Measurements from ENCODE around the gene PRSS16. TPM values are rescaled to one million over a fixed set of nuclear protein-coding genes. Genes with fewer than 3 reads are reported as not detected.
"Not testable (repeated sequence)": the region's sequence is repeated elsewhere in the genome, so short reads cannot be mapped to it uniquely, and the experiment has no call there.

PRSS16 gene
- total and polyA plus RNA-seq, 7 experiments from 2014 or later = 0.40 to 2.0 (median 0.72) TPM; not detected in 1

DNA sequence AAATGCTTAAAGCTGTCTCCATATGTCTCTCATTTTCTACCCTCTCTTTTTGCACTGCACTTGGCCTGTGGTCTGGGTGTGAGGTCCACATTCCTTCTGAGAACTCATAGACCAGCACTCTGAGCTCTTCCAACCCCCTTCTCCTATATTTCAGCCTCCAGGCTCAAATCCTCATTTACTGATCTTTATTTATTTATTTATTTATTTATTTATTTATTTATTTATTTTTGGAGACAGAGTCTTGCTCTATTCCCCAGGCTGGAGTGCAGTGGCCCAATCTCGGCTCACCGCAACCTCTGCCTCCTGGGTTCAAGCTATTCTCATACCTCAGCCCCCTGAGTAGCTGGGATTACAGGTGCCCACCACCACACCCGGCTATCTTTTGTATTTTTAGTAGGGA, 19.5 kb downstream of the PRSS16 start:
- H3K27me3 Mint-ChIP-seq = peaks cover 43 to 87% (median 70%) of the 10 kb centered on the region in 5 donors
- CTCF ChIA-PET = not testable (repeated sequence)

DNA sequence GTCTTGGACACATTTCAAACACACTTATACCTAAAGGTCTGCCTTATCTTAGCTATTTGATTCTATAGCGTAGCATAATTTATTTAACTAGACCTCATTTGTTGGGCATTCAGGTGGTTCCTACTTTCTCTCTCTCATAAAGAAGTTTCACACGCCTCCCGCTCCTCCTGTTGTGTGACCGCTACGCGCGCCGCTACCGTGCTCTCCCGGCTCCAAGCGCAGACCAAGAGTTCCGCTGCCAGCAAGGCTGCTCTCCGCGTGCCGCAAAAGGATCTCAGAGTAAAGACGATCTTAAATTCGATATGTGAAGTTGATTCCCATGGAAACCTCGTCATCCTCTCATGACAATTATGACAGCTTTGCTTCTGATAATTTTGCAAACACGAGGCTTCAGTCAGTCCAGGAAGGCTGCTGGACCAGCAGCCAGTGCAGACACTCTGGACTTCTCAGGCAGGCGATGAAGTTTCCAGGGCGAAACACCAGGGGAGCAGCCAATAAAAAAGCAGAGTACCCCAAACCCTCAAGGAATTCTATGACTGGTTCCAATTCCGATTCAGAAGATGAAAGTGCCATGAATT, 20.4 kb downstream of the PRSS16 start:
- intact Hi-C loops (cut with micrococcal nuclease) = no loop called here
- ChIA-PET CTCF (no interaction called here), POLR2A (no interaction called here)
- Mint-ChIP-seq H3K4me1 (peaks cover 0 to 3% (median 0%) of the 10 kb centered on the region in 7 donors), H3K36me3 (peaks cover 0 to 4% (median 0%) of the 10 kb centered on the region in 5 donors), H3K27ac (no peak overlapping the region), H3K27me3 (peaks cover 44 to 85% (median 70%) of the 10 kb centered on the region in 5 donors), H3K4me3 (no peak overlapping the region), H3K9me3 (peaks cover 0 to 19% (median 1%) of the 10 kb centered on the region in 11 donors)
- ATAC-seq (no peak), DNase-seq (no peak)
- H3K27ac ChIP-seq (ENCODE audit: low read depth, low read length) = no peak overlapping the region
- H3K27me3 ChIP-seq (ENCODE audit: control insufficient read depth in 2 of 2, insufficient read depth in 2 of 2, low read length in 2 of 2) = peaks cover 0 to 33% of the 10 kb centered on the region in 2 donors
- H3K9me3 ChIP-seq (ENCODE audit: control insufficient read depth in 2 of 3, low read length in 3 of 3) = no peaks in the 10 kb centered on the region
- no peak overlapping the region for H3K4me3 ChIP-seq (ENCODE audit: low read length)
- H3K4me1 ChIP-seq (ENCODE audit: control insufficient read depth in 2 of 2, insufficient read depth in 2 of 2, low read length in 2 of 2) = no peaks in the 10 kb centered on the region
- H3K36me3 ChIP-seq (ENCODE audit: control insufficient read depth in 2 of 3, insufficient read depth in 3 of 3, low read length in 3 of 3) = no peaks in the 10 kb centered on the region

More for the DNA sequence above, 19.5 kb downstream of the PRSS16 start:
- POLR2A ChIA-PET; H3K4me3 Mint-ChIP-seq; H3K4me3 ChIP-seq (ENCODE audit: low read length); H3K36me3 Mint-ChIP-seq; DNase-seq; H3K4me1 Mint-ChIP-seq; intact Hi-C loops (cut with micrococcal nuclease); ATAC-seq; H3K27ac Mint-ChIP-seq; H3K9me3 ChIP-seq (ENCODE audit: control insufficient read depth in 2 of 3, low read length in 3 of 3); H3K4me1 ChIP-seq (ENCODE audit: control insufficient read depth in 2 of 2, insufficient read depth in 2 of 2, low read length in 2 of 2); H3K27ac ChIP-seq (ENCODE audit: low read depth, low read length); H3K36me3 ChIP-seq (ENCODE audit: control insufficient read depth in 2 of 3, insufficient read depth in 3 of 3, low read length in 3 of 3): not testable (repeated sequence)
- peaks cover 0 to 18% (median 1%) of the 10 kb centered on the region in 11 donors for H3K9me3 Mint-ChIP-seq
- H3K27me3 ChIP-seq (ENCODE audit: control insufficient read depth in 2 of 2, insufficient read depth in 2 of 2, low read length in 2 of 2) = peaks cover 0 to 33% of the 10 kb centered on the region in 2 donors

DNA sequence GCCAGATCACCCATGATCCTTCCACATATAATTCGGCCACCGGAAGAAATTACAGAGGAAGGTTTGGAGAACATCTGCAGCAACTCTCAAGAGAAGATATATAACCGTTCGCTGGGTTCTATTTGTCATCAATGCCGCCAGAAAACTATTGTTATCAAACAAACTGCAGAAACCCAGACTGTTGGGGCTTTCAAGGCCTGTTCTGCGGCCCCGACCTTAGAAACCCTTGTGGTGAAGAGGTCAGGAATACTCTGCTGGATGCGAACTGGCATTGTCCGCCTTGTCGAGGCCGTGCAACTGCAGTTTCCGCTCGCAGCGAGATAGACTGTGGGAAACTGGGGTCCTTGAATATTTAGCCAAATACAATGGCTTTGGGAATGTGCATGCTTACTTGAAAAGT, 21.3 kb downstream of the PRSS16 start:
- CTCF ChIA-PET = no interaction called here
- Mint-ChIP-seq H3K27ac (no peak overlapping the region), H3K4me1 (peaks cover 0 to 3% (median 0%) of the 10 kb centered on the region in 7 donors), H3K4me3 (no peak overlapping the region), H3K9me3 (peaks cover 0 to 28% (median 1%) of the 10 kb centered on the region in 11 donors), H3K36me3 (peaks cover 0 to 4% (median 0%) of the 10 kb centered on the region in 5 donors), H3K27me3 (peaks cover 46 to 85% (median 70%) of the 10 kb centered on the region in 5 donors)
- no peak overlapping the region for H3K27ac ChIP-seq (ENCODE audit: low read depth, low read length)
- no peak overlapping the region for H3K4me3 ChIP-seq (ENCODE audit: low read length)
- H3K4me1 ChIP-seq (ENCODE audit: control insufficient read depth in 2 of 2, insufficient read depth in 2 of 2, low read length in 2 of 2) = no peaks in the 10 kb centered on the region
- DNase-seq = no peak
- POLR2A ChIA-PET = no interaction called here
- no peak for ATAC-seq
- H3K9me3 ChIP-seq (ENCODE audit: control insufficient read depth in 2 of 3, low read length in 3 of 3) = no peaks in the 10 kb centered on the region
- intact Hi-C loops (cut with micrococcal nuclease) = no loop called here
- no peaks in the 10 kb centered on the region for H3K36me3 ChIP-seq (ENCODE audit: control insufficient read depth in 2 of 3, insufficient read depth in 3 of 3, low read length in 3 of 3)
- peaks cover 0 to 33% of the 10 kb centered on the region in 2 donors for H3K27me3 ChIP-seq (ENCODE audit: control insufficient read depth in 2 of 2, insufficient read depth in 2 of 2, low read length in 2 of 2)

DNA sequence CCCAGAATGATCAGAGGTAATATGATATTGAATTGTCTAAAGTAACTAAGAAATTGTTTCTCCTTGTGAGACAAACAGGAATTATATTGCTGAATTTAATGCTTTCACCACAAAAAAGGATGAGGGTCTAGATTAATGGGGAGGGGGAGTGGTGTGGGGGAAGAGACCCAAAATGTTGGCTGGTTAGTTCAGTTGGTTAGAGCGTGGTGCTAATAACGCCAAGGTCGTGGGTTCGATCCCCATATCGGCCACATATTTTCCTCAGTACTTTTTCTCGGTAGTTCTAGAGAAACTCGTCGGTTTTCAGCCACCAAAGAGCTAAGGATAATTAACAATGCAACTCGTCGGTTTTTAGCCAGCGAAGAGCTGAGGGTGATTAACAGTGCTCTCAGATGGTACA, 26.3 kb downstream of the PRSS16 start:
- POLR2A ChIA-PET = no interaction called here
- ATAC-seq (no peak), DNase-seq (no peak)
- Mint-ChIP-seq H3K27me3 (peaks cover 54 to 81% (median 73%) of the 10 kb centered on the region in 5 donors), H3K27ac (no peak overlapping the region), H3K4me1 (no peaks in the 10 kb centered on the region), H3K9me3 (peaks cover 0 to 60% (median 18%) of the 10 kb centered on the region in 11 donors), H3K36me3 (peaks cover 0 to 11% (median 5%) of the 10 kb centered on the region in 5 donors), H3K4me3 (no peak overlapping the region)
- no peaks in the 10 kb centered on the region for H3K9me3 ChIP-seq (ENCODE audit: control insufficient read depth in 2 of 3, low read length in 3 of 3)
- CTCF ChIA-PET = interaction anchor here (1.2 kb wide), 1 partner anchor 30 kb away, joined by 12 read pairs; no protein-coding TSS in a partner anchor
- intact Hi-C loops (cut with micrococcal nuclease) = no loop called here
- no peaks in the 10 kb centered on the region for H3K36me3 ChIP-seq (ENCODE audit: control insufficient read depth in 2 of 3, insufficient read depth in 3 of 3, low read length in 3 of 3)
- no peak overlapping the region for H3K4me3 ChIP-seq (ENCODE audit: low read length)
- H3K27ac ChIP-seq (ENCODE audit: low read depth, low read length) = no peak overlapping the region
- H3K4me1 ChIP-seq (ENCODE audit: control insufficient read depth in 2 of 2, insufficient read depth in 2 of 2, low read length in 2 of 2) = no peaks in the 10 kb centered on the region
- H3K27me3 ChIP-seq (ENCODE audit: control insufficient read depth in 2 of 2, insufficient read depth in 2 of 2, low read length in 2 of 2) = peaks cover 6 to 37% of the 10 kb centered on the region in 2 donors

DNA sequence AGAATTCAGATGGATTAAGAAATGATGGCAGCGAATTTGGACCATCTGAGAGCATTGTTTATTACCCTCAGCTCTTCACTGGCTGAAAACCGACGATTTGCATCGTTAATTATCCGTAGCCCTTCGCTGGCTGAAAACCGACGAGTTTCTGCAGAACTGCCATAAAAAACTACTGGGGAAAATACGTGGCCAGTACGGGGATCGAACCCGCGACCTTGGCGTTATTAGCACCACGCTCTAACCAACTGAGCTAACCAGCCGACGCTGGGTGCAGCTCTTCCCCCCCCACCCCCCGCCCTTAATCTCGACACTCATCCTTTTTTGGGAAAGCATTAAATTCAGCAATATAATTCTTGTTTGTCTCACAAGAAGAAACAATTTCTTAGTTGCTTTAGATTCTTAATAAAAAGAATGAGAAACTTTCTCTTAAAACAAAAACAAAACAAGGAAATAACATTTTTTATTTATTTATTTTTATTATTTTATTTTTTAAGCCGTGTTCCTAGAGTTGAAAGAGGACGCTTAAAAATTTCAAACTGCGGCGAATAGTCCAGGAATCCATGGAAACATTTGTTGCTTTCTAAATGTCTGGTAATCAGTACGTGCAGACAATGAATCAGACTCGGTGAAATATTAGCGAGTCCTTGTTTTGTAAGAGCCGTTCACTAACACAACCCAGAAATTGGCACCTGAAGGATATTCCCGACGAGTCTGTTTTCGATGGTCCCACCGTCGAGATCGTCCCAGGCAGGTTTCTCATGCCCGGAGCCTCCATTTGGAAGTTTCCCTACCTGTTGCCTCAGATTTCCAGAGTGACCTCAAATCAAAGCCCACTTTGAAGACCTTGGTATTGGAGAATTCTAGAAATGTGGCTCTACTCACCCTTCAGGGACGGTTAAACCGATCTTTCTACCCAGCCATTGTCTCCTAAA, 27.8 kb downstream of the PRSS16 start:
- Histone ChIP-seq H3K9me3 (ENCODE audit: control insufficient read depth in 2 of 3, low read length in 3 of 3) (peaks cover 0 to 11% (median 0%) of the 10 kb centered on the region in 3 experiments), H3K36me3 (ENCODE audit: control insufficient read depth in 2 of 3, insufficient read depth in 3 of 3, low read length in 3 of 3) (no peaks in the 10 kb centered on the region), H3K27ac (ENCODE audit: low read depth, low read length) (no peak overlapping the region), H3K4me1 (ENCODE audit: control insufficient read depth in 2 of 2, insufficient read depth in 2 of 2, low read length in 2 of 2) (no peaks in the 10 kb centered on the region), H3K4me3 (ENCODE audit: low read length) (no peak overlapping the region), H3K27me3 (ENCODE audit: control insufficient read depth in 2 of 2, insufficient read depth in 2 of 2, low read length in 2 of 2) (peaks cover 17 to 34% of the 10 kb centered on the region in 2 donors)
- intact Hi-C loops (cut with micrococcal nuclease) = no loop called here
- H3K9me3 Mint-ChIP-seq = peaks cover 0 to 69% (median 20%) of the 10 kb centered on the region in 11 donors
- ChIA-PET CTCF (interaction anchor here (1.2 kb wide), 1 partner anchor 29 kb away, joined by 12 read pairs; no protein-coding TSS in a partner anchor), POLR2A (no interaction called here)
- H3K4me3 Mint-ChIP-seq = no peak overlapping the region
- no peak for DNase-seq
- peaks cover 53 to 82% (median 74%) of the 10 kb centered on the region in 5 donors for H3K27me3 Mint-ChIP-seq
- H3K27ac Mint-ChIP-seq = no peak overlapping the region
- ATAC-seq = no peak
- H3K36me3 Mint-ChIP-seq = peaks cover 0 to 18% (median 5%) of the 10 kb centered on the region in 5 donors
- H3K4me1 Mint-ChIP-seq = peaks cover 0 to 7% (median 4%) of the 10 kb centered on the region in 7 donors

DNA sequence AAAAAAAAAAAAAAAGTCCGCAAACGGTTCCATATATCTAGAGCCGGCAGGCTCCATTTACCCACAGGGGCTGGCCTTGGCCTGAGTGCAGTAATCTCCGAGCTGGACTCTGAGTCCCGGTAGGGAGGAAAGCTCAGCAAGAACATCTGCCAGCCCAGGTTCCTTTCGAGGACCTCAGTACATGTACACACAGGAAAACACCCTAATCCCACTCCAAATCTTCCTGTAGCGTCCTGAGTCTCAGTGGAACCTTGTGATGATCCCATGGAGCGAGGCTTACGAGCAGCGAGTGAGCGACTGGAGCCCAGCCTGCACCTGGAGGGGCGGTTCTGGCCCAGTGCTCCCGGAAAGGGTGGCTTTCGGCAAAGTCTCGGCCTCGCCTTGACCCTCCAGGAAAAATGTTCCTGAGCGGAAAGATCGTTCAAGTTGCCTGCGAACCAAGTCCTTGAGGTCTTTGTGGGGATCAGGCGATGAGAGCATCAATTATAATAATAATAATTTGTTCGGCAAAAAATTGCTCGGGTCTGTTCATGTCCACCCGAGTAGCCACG, 32.1 kb downstream of the PRSS16 start:
- Histone ChIP-seq H3K27me3 (ENCODE audit: control insufficient read depth in 2 of 2, insufficient read depth in 2 of 2, low read length in 2 of 2) (peaks cover 32 to 52% of the 10 kb centered on the region in 2 donors), H3K4me1 (ENCODE audit: control insufficient read depth in 2 of 2, insufficient read depth in 2 of 2, low read length in 2 of 2) (no peaks in the 10 kb centered on the region), H3K9me3 (ENCODE audit: control insufficient read depth in 2 of 3, low read length in 3 of 3) (peaks cover 0 to 39% (median 6%) of the 10 kb centered on the region in 3 experiments), H3K36me3 (ENCODE audit: control insufficient read depth in 2 of 3, insufficient read depth in 3 of 3, low read length in 3 of 3) (no peaks in the 10 kb centered on the region), H3K27ac (ENCODE audit: low read depth, low read length) (no peak overlapping the region), H3K4me3 (ENCODE audit: low read length) (no peak overlapping the region)
- peak overlapping the region in 6 of 9 donors; percentile 19 to 82 (median 64) for H3K27ac Mint-ChIP-seq
- peak overlapping the region in 6 of 10 donors; percentile 32 to 60 (median 47) for H3K4me3 Mint-ChIP-seq
- H3K9me3 Mint-ChIP-seq = peaks cover 1 to 91% (median 46%) of the 10 kb centered on the region in 11 donors
- peaks cover 0 to 19% (median 4%) of the 10 kb centered on the region in 7 donors for H3K4me1 Mint-ChIP-seq
- peaks cover 0 to 37% (median 9%) of the 10 kb centered on the region in 5 donors for H3K36me3 Mint-ChIP-seq
- peaks cover 73 to 87% (median 83%) of the 10 kb centered on the region in 5 donors for H3K27me3 Mint-ChIP-seq
- ChIA-PET POLR2A (no interaction called here), CTCF (interaction anchor here (0.8 kb wide), 1 partner anchor 28 kb away, joined by 3 read pairs; no protein-coding TSS in a partner anchor)
- DNase-seq = no peak
- intact Hi-C loops (cut with micrococcal nuclease) = loop anchor here (5.0 kb wide), 3 partner anchors 42 to 393 kb away; no protein-coding TSS in a partner anchor
- ATAC-seq = no peak
